ENCODE measurements around the gene ITGB4.

The ITGB4 gene

GRCh38 chr17:75751676-75752404 is 30.6 kb downstream of the ITGB4 start:
- H3K4me3 ChIP-seq (ENCODE audit: low read depth, low read length) = no peak overlapping the region
- TF ChIP-seq CTCF (conservative IDR thresholded peaks at IDR 0.05; ENCODE audit: low read depth, low read length) = no peak
- no peak for DNase-seq (ENCODE audit: low read depth)

GRCh38 chr17:75752405-75752709 is 31.1 kb downstream of the ITGB4 start:
- no peak for TF ChIP-seq CTCF (conservative IDR thresholded peaks at IDR 0.05; ENCODE audit: low read depth, low read length)
- DNase-seq (ENCODE audit: low read depth) = no peak
- no peak overlapping the region for H3K4me3 ChIP-seq (ENCODE audit: low read depth, low read length)

- no peak for TF ChIP-seq CTCF (conservative IDR thresholded peaks at IDR 0.05; ENCODE audit: low read depth, low read length)
- peak overlapping the region; percentile 59 for H3K4me3 ChIP-seq (ENCODE audit: low read depth, low read length)
- DNase-seq (ENCODE audit: low read depth) = no peak
These were observed 31.7 kb downstream of the ITGB4 start for GRCh38 chr17:75752802-75753513.

GRCh38 chr17:75753514-75754377 is 32.5 kb downstream of the ITGB4 start:
- TF ChIP-seq CTCF (conservative IDR thresholded peaks at IDR 0.05; ENCODE audit: low read depth, low read length) = peak; percentile 45
- DNase-seq (ENCODE audit: low read depth) = peak; percentile 71
- peak overlapping the region; percentile 59 for H3K4me3 ChIP-seq (ENCODE audit: low read depth, low read length)

GRCh38 chr17:75754378-75755204 is 33.3 kb downstream of the ITGB4 start:
- H3K4me3 ChIP-seq (ENCODE audit: low read depth, low read length) = no peak overlapping the region
- no peak for DNase-seq (ENCODE audit: low read depth)

More at GRCh38 chr17:75754378-75755204, 33.3 kb downstream of the ITGB4 start:
- no peak for TF ChIP-seq CTCF (conservative IDR thresholded peaks at IDR 0.05; ENCODE audit: low read depth, low read length)
